GM12801 (cell line): ENCODE measurements around the gene MERTK.

Experiments used
- TF ChIP-seq, protein P1 (sequence below): IDR thresholded peaks from one replicate; pipeline ENCODE4 v1.5.1; 2011; ENCODE audit warnings: control low read depth; ENCODE audit not compliant: insufficient read length; ENCODE audit errors: extremely low read depth

The MERTK gene

DNA sequence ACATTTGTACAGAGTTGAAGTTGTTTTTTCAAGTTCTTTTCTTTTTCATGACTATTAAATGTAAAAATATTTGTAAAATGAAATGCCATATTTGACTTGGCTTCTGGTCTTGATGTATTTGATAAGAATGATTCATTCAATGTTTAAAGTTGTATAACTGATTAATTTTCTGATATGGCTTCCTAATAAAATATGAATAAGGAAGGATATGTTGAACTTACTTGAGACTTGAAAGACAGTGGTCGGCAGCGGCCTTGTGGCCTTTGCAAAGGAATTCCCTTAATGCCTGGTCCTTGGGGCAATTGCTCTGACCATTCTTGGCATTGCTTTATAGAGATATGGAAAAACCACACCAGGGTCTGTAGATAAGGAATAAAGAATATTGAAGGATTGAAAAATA, 130.8 kb downstream of the MERTK start:
- TF ChIP-seq, protein P1, sequence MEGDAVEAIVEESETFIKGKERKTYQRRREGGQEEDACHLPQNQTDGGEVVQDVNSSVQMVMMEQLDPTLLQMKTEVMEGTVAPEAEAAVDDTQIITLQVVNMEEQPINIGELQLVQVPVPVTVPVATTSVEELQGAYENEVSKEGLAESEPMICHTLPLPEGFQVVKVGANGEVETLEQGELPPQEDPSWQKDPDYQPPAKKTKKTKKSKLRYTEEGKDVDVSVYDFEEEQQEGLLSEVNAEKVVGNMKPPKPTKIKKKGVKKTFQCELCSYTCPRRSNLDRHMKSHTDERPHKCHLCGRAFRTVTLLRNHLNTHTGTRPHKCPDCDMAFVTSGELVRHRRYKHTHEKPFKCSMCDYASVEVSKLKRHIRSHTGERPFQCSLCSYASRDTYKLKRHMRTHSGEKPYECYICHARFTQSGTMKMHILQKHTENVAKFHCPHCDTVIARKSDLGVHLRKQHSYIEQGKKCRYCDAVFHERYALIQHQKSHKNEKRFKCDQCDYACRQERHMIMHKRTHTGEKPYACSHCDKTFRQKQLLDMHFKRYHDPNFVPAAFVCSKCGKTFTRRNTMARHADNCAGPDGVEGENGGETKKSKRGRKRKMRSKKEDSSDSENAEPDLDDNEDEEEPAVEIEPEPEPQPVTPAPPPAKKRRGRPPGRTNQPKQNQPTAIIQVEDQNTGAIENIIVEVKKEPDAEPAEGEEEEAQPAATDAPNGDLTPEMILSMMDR = no peak

DNA sequence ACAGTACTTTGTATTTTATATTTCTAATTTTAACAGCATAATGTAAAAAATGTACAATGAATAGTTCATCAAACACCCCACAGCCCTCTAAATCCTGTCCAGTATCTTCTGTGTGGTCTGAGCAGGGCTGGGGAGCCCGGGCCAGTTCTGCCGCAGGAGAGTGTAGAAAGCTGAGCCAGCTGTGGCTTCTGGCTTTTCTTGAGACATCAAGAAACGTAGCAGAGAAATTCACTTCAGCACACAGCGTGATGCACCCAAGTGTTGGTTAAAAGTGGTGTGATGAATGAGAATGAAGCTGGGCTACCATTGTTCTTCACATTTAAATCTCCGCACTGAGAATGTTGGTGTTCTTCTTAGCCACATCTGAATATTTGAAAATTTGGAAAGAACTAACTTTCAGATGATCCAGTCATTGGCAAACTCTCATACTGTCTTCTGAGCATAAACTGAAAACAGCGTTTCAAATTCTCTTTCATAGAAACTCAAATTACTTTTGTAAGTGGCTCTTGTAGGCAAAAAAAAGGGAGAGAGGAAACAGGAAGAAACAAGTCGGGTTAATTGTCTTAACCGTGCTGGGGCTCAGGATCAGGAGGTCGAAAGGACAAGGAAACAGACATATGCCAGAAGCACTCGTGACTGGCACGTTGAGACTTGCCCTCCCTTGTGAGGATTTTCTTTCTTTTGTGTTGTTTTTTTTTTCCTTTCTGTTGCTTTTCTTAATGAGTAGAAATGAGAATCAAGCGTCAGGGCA, 133.2 kb downstream of the MERTK start:
- TF ChIP-seq, protein P1 = no peak

DNA sequence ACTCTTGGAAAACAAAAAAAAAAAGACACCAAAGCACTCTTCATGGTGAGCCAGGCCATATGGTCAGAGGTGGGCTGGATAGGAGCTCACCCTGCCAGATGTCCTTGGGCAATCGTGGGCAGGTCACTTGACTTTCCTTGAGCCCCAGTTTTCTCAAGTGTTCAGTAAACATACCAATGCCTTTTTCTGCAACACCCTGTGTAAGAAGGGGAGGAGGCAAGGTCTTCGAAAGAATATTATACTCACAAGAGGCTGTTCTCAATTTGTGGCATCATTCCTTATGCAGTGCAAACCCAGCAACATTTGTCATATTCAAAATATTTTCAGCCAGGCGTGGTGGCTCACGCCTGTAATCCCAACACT, 133.8 kb downstream of the MERTK start:
- TF ChIP-seq, protein P1 = no peak

DNA sequence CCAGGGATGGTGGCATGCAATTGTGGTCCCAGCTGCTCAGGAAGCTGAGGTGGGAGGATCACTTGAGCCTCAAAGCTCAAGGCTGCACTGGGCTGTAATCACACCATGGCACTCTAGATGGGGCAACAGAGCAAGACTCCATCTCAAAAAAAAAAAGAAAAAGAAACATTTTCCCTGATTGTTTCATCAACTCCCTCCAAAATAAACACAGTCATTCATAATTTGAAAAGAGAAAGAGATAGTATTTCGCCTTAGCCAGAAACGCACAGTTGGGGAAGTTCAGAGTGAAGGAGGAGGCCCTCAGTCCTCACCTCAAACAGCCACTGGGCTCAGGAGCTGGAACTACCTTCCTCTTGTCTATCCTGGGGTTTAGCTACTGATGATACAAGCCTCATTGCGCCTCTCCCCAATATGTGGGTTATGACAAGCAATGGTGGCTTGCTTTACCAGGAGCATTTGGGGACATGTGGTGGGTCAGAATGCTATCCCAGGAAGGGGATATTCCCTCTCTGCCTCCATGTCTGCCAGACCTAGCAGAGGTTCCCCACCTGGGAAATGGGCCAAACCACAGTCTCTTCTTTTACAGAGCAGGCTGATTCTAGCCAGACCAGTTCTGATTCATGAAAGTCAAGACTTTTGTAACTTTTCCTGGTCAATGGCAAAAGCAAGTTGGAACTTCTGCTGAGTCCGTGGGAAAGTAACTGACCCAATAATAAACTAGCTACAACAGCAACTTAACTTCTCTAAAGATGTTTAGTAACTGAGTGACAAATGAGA, 134.5 kb downstream of the MERTK start:
- TF ChIP-seq, protein P1 = no peak

DNA sequence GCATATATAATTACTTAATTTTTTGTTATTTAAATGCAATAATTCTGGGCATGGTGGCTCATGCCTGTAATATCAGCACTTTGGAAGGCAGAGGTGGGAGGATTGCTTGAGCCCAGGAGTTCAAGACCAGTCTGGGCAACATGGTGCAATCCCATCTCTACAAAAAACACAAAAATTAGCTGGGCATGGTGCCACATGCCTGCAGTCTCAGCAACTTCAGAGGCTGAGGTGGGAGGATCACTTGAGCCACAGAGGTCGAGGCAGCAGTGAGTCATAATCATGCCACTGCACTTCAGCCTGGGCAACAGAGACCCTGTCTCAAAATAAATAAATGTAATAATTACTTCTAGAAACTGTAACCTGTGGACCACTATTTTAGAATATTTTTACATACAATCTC, 135.2 kb downstream of the MERTK start:
- TF ChIP-seq, protein P1 = no peak

DNA sequence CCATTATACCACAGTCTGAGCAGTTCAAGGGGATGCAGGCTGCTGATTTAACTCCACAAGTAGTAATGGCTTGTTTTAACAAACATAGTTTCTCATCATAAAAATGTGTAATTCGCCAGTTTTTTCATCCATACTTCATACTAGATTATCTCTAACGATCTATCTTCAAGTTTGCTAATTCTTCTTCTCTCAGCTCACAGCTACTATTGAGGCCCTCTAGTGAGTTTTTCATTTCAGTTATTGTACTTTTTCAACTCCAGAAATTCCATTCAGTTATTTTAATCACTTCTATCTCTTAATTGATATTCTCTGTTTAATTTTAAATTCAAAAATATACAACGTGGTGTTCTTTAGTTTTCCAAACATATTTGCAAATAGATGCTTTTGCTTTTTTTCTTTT, 136.5 kb downstream of the MERTK start:
- TF ChIP-seq, protein P1 = no peak

DNA sequence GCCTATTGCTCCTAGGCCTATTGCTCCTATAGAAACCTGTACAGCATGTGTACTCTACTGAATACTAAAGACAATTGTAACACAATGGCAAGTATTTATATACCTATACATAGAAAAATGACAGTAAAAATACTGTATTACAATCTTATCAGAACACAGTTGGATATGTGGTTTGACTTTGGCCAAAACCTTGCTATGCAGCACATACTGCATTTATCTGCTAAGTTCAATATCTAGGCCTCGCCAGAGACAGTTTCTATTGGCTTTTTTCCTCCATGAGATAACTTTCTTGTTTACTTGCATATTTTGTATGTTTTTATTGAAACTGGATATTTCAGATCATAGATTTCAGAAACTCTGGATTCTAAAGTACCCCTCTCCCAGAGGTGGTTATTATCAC, 137.4 kb downstream of the MERTK start:
- TF ChIP-seq, protein P1 = no peak
